Caco-2 (cell line): Measurements from ENCODE around the gene GPC6. TPM values are rescaled to one million over a fixed set of nuclear protein-coding genes. Genes with fewer than 3 reads are reported as not detected.

Experiments used
- BruUV-seq: library from RNA; stranded (reverse); fragments of 400-500 nt; replicated peaks from 2 replicates; lab custom pipeline; 2021; lab: Mats Ljungman, UMichigan
- CTCF ChIA-PET: fragments of 300-600 bp; sonication (Branson Sonifier 250); formaldehyde crosslinking; loops from one replicate; lab custom pipeline; 2022; ENCODE audit warnings: antibody characterized with exemption; lab: Charles Lee
- POLR2A ChIA-PET: fragments of 300-600 bp; sonication (Branson Sonifier 250); formaldehyde crosslinking; loops from one replicate; lab custom pipeline; 2022; ENCODE audit warnings: antibody characterized with exemption; lab: Charles Lee
- DNase-seq, 2 experiments: peaks; one replicate each; pipeline versions ENCODE4 v3.0.0 to v3.0.0-alpha.2; 2020 to 2022
- H3K27me3 ChIP-seq: replicated peaks from 2 replicates; pipeline ENCODE4 v1.6.0; 2011; ENCODE audit warnings: low read length; ENCODE audit not compliant: control insufficient read depth, insufficient read depth
- H3K36me3 ChIP-seq: 2 replicates; pipeline ENCODE4 v1.5.1; 2011; ENCODE audit warnings: low read length; ENCODE audit not compliant: control insufficient read depth, insufficient read depth
- H3K4me1 ChIP-seq: fragments of 250-450 bp; sonication (Bioruptor Pico); 2 replicates; pipeline ENCODE4 v1.5.1; 2020; ENCODE audit warnings: mild to moderate bottlenecking
- H3K4me3 ChIP-seq: 2 replicates; pipeline ENCODE4 v1.5.1; 2011; ENCODE audit warnings: low read depth, mild to moderate bottlenecking, control low read depth, low read length
- H3K9me3 ChIP-seq: fragments of 250-450 bp; sonication (Bioruptor Pico); 2 replicates; pipeline ENCODE4 v1.5.1; 2020; ENCODE audit warnings: mild to moderate bottlenecking, moderate library complexity
- H3K27ac Mint-ChIP-seq: one replicate; pipeline ENCODE4 v1.8.0; 2022; ENCODE audit warnings: mixed read lengths; ENCODE audit not compliant: unreplicated experiment
- H3K27me3 Mint-ChIP-seq: one replicate; pipeline ENCODE4 v1.8.0; 2022; ENCODE audit warnings: mixed read lengths; ENCODE audit not compliant: insufficient read depth, unreplicated experiment
- H3K36me3 Mint-ChIP-seq: one replicate; pipeline ENCODE4 v1.8.0; 2022; ENCODE audit warnings: mild to moderate bottlenecking, mixed read lengths; ENCODE audit not compliant: insufficient read depth, unreplicated experiment
- H3K4me1 Mint-ChIP-seq: one replicate; pipeline ENCODE4 v1.8.0; 2022; ENCODE audit warnings: low read depth, mixed read lengths; ENCODE audit not compliant: unreplicated experiment
- H3K4me3 Mint-ChIP-seq: one replicate; pipeline ENCODE4 v1.8.0; 2022; ENCODE audit warnings: mild to moderate bottlenecking, moderate library complexity, mixed read lengths; ENCODE audit not compliant: unreplicated experiment
- H3K9me3 Mint-ChIP-seq: one replicate; pipeline ENCODE4 v1.8.0; 2022; ENCODE audit warnings: mixed read lengths; ENCODE audit not compliant: unreplicated experiment
- CTCF ChIP-seq, 2 experiments: fragments of 200-600 bp in 1 of 2; IDR thresholded peaks; 1 replicate in 1 of 2; 2 replicates in 1 of 2; pipeline versions ENCODE4 v1.5.1 to v1.8.0; 2011 to 2022; ENCODE audit warnings: antibody characterized with exemption in 1 of 2, control low read depth in 1 of 2, inconsistent platforms in 1 of 2, low read depth in 1 of 2, low read length in 1 of 2, mild to moderate bottlenecking in 1 of 2, moderate library complexity in 1 of 2; ENCODE audit not compliant: insufficient read depth in 1 of 2, severe bottlenecking in 1 of 2, unreplicated experiment in 1 of 2
- intact Hi-C: fragments of 100-400 bp; cut with micrococcal nuclease; formaldehyde crosslinking; loops from one replicate; pipeline ENCODE4 v1.10.0; 2022; ENCODE audit not compliant: unreplicated experiment
- total RNA-seq: library from RNA; stranded (reverse); gene quantifications from 2 replicates; pipeline ENCODE4 v1.2.3, GENCODE V29; 2022

GPC6 gene
- total RNA-seq, 1 experiment from 2014 or later: 0.16 TPM

- intact Hi-C loops: no loop called here
- no peaks in the 10 kb centered on the region for H3K27me3 Mint-ChIP-seq
- no peaks in the 10 kb centered on the region for H3K9me3 Mint-ChIP-seq
- no peaks in the 10 kb centered on the region for H3K4me1 ChIP-seq
- no peaks in the 10 kb centered on the region for H3K36me3 Mint-ChIP-seq
- H3K27me3 ChIP-seq: no peaks in the 10 kb centered on the region
- ChIA-PET CTCF (no interaction called here), POLR2A (no interaction called here)
- H3K4me1 Mint-ChIP-seq: no peaks in the 10 kb centered on the region
- no peaks in the 10 kb centered on the region for H3K9me3 ChIP-seq
- H3K4me3 ChIP-seq: no peak overlapping the region
- no peak for TF ChIP-seq CTCF (IDR thresholded peaks at IDR 0.05; ENCODE audit: insufficient read depth in 1 of 2, low read depth in 1 of 2, low read length in 1 of 2, severe bottlenecking in 1 of 2, unreplicated experiment in 1 of 2)
- no peak overlapping the region for H3K4me3 Mint-ChIP-seq
- no peaks in the 10 kb centered on the region for H3K36me3 ChIP-seq
- DNase-seq: no peak
- H3K27ac Mint-ChIP-seq: no peak overlapping the region
- no TSS peak for BruUV-seq
These were observed 433.9 kb downstream of the GPC6 start for GRCh38 chr13:93660391-93661063.

- no peaks in the 10 kb centered on the region for H3K9me3 Mint-ChIP-seq
- no peaks in the 10 kb centered on the region for H3K36me3 Mint-ChIP-seq
- H3K36me3 ChIP-seq: no peaks in the 10 kb centered on the region
- no peak for TF ChIP-seq CTCF (IDR thresholded peaks at IDR 0.05; ENCODE audit: insufficient read depth in 1 of 2, low read depth in 1 of 2, low read length in 1 of 2, severe bottlenecking in 1 of 2, unreplicated experiment in 1 of 2)
- no peaks in the 10 kb centered on the region for H3K4me1 Mint-ChIP-seq
- H3K27me3 Mint-ChIP-seq: no peaks in the 10 kb centered on the region
- intact Hi-C loops: no loop called here
- H3K27ac Mint-ChIP-seq: no peak overlapping the region
- no peak overlapping the region for H3K4me3 ChIP-seq
- H3K4me1 ChIP-seq: no peaks in the 10 kb centered on the region
- no TSS peak for BruUV-seq
- H3K9me3 ChIP-seq: no peaks in the 10 kb centered on the region
- no peak for DNase-seq
- POLR2A ChIA-PET: no interaction called here
- CTCF ChIA-PET: no interaction called here
- H3K4me3 Mint-ChIP-seq: no peak overlapping the region
- H3K27me3 ChIP-seq: no peaks in the 10 kb centered on the region
These were observed 444.3 kb downstream of the GPC6 start for GRCh38 chr13:93670866-93671265.

- Mint-ChIP-seq H3K4me3 (no peak overlapping the region), H3K27me3 (no peaks in the 10 kb centered on the region), H3K36me3 (no peaks in the 10 kb centered on the region), H3K4me1 (no peaks in the 10 kb centered on the region), H3K9me3 (no peaks in the 10 kb centered on the region), H3K27ac (no peak overlapping the region)
- CTCF ChIA-PET: no interaction called here
- H3K36me3 ChIP-seq: no peaks in the 10 kb centered on the region
- no peaks in the 10 kb centered on the region for H3K27me3 ChIP-seq
- H3K4me1 ChIP-seq: no peaks in the 10 kb centered on the region
- BruUV-seq: no TSS peak
- no peak overlapping the region for H3K4me3 ChIP-seq
- intact Hi-C loops: no loop called here
- POLR2A ChIA-PET: no interaction called here
- no peaks in the 10 kb centered on the region for H3K9me3 ChIP-seq
- no peak for TF ChIP-seq CTCF (IDR thresholded peaks at IDR 0.05; ENCODE audit: insufficient read depth in 1 of 2, low read depth in 1 of 2, low read length in 1 of 2, severe bottlenecking in 1 of 2, unreplicated experiment in 1 of 2)
- no peak for DNase-seq
These were observed 446.4 kb downstream of the GPC6 start for GRCh38 chr13:93672996-93673395.
